ENCODE data around the gene CASZ1.

Gene CASZ1

GRCh38 chr1:10607228-10607627 lies 189.2 kb downstream of the CASZ1 start:
- DNase-seq (ENCODE audit: low read depth in 2 of 2): no peak

GRCh38 chr1:10606064-10606463 lies 190.4 kb downstream of the CASZ1 start:
- no peak for DNase-seq (ENCODE audit: low read depth in 2 of 2)

GRCh38 chr1:10604966-10605365 lies 191.5 kb downstream of the CASZ1 start:
- DNase-seq (ENCODE audit: low read depth in 2 of 2): no peak

GRCh38 chr1:10602936-10603335 lies 193.5 kb downstream of the CASZ1 start:
- no peak for DNase-seq (ENCODE audit: low read depth in 2 of 2)

- DNase-seq (ENCODE audit: low read depth in 2 of 2): no peak
Observed at GRCh38 chr1:10601342-10602070, 194.9 kb downstream of the CASZ1 start.

- no peak for DNase-seq (ENCODE audit: low read depth in 2 of 2)
Observed at GRCh38 chr1:10599194-10599861, 197.1 kb downstream of the CASZ1 start.

GRCh38 chr1:10598389-10598702 lies 198.1 kb downstream of the CASZ1 start:
- no peak for DNase-seq (ENCODE audit: low read depth in 2 of 2)

- DNase-seq (ENCODE audit: low read depth in 2 of 2): no peak
Observed at GRCh38 chr1:10597492-10598388, 198.7 kb downstream of the CASZ1 start.

- DNase-seq (ENCODE audit: low read depth in 2 of 2): no peak
Observed at GRCh38 chr1:10596780-10597179, 199.7 kb downstream of the CASZ1 start.

GRCh38 chr1:10594595-10595223 lies 201.7 kb downstream of the CASZ1 start:
- DNase-seq (ENCODE audit: low read depth in 2 of 2): no peak

- no peak for DNase-seq (ENCODE audit: low read depth in 2 of 2)
Observed at GRCh38 chr1:10593750-10594149, 202.7 kb downstream of the CASZ1 start.

- DNase-seq (ENCODE audit: low read depth in 2 of 2): no peak
Observed at GRCh38 chr1:10592373-10592772, 204.1 kb downstream of the CASZ1 start.

- DNase-seq (ENCODE audit: low read depth in 2 of 2): no peak
Observed at GRCh38 chr1:10591010-10591409, 205.4 kb downstream of the CASZ1 start.

- DNase-seq (ENCODE audit: low read depth in 2 of 2): no peak
Observed at GRCh38 chr1:10589074-10589473, 207.4 kb downstream of the CASZ1 start.

GRCh38 chr1:10588640-10589039 lies 207.8 kb downstream of the CASZ1 start:
- DNase-seq (ENCODE audit: low read depth in 2 of 2): no peak

All from stimulated activated CD4-positive, alpha-beta T cell treated with anti-CD3 and anti-CD28 coated beads, Interleukin-4, amount 100 ng/mL, for 48 hours (primary cell).